Measurements from ENCODE around the gene CARD9.
A peak's percentile ranks its signal among the peaks of the same experiment; 100 is the strongest.

The CARD9 gene

DNA sequence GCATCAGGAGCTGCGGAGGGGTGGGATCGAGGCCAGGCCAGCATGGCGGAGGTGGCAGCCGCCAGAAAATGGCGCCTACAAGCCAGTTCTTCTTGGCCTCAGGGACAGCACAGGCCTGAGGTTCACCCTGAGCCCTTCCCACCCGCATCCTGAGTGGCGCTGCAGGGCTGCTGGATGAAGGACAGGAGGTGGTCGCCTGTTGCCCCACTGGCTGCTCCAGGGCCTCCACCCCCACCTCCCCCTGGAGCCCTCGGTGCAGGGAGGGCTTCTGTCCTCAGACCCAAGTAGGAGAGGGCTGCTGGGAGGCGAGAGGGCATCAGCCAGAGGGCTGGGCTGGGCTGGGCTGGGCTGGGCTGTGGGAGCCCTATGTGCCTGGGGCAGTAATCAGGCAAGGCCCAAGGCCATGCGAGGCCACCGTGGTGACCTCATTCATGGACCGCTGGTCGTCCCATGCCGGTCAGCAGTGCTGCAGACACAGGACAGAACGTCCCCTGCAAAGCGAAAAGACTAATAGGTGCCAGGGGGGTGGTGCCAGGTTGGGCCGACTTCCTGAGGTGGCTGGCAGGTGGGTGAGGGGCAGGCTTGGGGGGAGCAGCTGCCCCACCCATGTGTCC lies 32.3 kb downstream of the CARD9 start:
- Histone ChIP-seq H2BK120ac (ENCODE audit: low read depth, low read length) (peak overlapping the region; percentile 94), H3K36me3 (replicated peaks in 1 of 2; ENCODE audit: control insufficient read depth in 2 of 2, insufficient read depth in 2 of 2, low read length in 2 of 2) (peaks cover 30 to 66% of the 10 kb centered on the region in 2 donors), H3K9ac (ENCODE audit: low read depth, low read length, poor library complexity) (peak overlapping the region; percentile 78), H2BK12ac (ENCODE audit: low read length) (no peak overlapping the region), H3K27ac (replicated peaks; ENCODE audit: low read length) (no peak overlapping the region), H3K4ac (ENCODE audit: low read length) (no peak overlapping the region), H3K14ac (ENCODE audit: low read length) (no peak overlapping the region), H3K27me3 (ENCODE audit: control insufficient read depth in 3 of 3, insufficient read depth in 3 of 3, low read depth in 1 of 3, low read length in 3 of 3) (no peaks in the 10 kb centered on the region), H2BK15ac (ENCODE audit: low read length) (no peak overlapping the region), H3K23ac (ENCODE audit: low read depth, low read length, poor library complexity) (peak overlapping the region; percentile 43), H3K4me2 (ENCODE audit: insufficient read depth, low read length, poor library complexity, severe bottlenecking) (no peak overlapping the region), H2AFZ (ENCODE audit: low read length) (no peak overlapping the region), H3K4me3 (ENCODE audit: low read length in 2 of 2) (no peak overlapping the region), H3K18ac (ENCODE audit: low read length) (peak overlapping the region; percentile 38), H4K91ac (ENCODE audit: low read depth, low read length, poor library complexity) (peak overlapping the region; percentile 53), H3K9me3 (replicated peaks in 1 of 2; ENCODE audit: control insufficient read depth in 2 of 2, insufficient read depth in 1 of 2, low read depth in 1 of 2, low read length in 2 of 2) (no peaks in the 10 kb centered on the region), H3K79me1 (ENCODE audit: low read depth, low read length) (peaks cover 12% of the 10 kb centered on the region), H3K4me1 (ENCODE audit: control insufficient read depth in 2 of 2, insufficient read depth in 1 of 2, low read depth in 1 of 2, low read length in 2 of 2) (peaks cover 8 to 21% of the 10 kb centered on the region in 2 donors), H2BK5ac (ENCODE audit: low read length) (peak overlapping the region; percentile 53), H2AK5ac (ENCODE audit: low read depth, low read length) (peak overlapping the region; percentile 79), H4K8ac (ENCODE audit: low read depth, low read length) (no peak overlapping the region)
- no peak for DNase-seq (ENCODE audit: low spot score)
- no CpG with 5 or more reads among the region's 18 CpGs for WGBS, 2 donors (ENCODE audit: extremely low coverage in 2 of 2, insufficient read length in 2 of 2, insufficient replicate concordance in 1 of 2)

DNA sequence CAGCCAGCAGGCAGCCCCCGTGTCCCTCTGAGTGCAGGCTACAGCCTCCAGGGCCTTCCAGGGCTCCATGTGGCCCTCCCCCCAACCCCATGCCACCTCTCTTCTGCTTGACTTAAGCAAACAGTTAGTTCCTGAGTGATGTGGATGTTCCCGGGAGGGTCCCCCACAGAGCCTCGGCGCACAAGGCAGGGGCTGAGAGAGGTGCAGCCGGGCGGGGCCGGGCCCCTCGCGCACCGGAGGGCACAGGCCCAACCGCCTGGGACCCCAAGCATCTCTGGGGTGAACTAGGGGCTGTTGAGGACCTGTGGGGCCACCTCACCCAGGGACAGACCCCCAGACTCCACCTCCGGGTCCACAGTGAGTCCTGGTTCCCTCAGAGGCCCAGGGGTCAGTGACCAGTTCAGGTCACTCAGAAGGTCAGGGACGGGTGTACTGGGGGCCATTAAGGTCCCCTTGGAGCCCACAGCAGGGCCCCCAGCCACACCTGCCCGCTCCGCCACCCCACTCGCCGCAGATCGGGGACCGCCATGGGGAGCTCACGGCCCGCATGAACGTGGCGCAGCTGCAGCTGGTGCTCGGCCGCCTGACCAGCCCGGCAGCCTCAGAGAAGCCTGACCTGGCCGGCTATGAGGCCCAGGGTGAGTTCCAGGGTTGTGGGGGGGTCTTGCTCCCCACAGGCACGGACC lies 33.0 kb downstream of the CARD9 start:
- H3K4me1 ChIP-seq (ENCODE audit: control insufficient read depth in 2 of 2, insufficient read depth in 1 of 2, low read depth in 1 of 2, low read length in 2 of 2): peaks cover 2 to 16% of the 10 kb centered on the region in 2 donors
- peak overlapping the region; percentile 10 for H2BK12ac ChIP-seq (ENCODE audit: low read length)
- no peak overlapping the region for H3K18ac ChIP-seq (ENCODE audit: low read length)
- H3K9me3 ChIP-seq (replicated peaks in 1 of 2; ENCODE audit: control insufficient read depth in 2 of 2, insufficient read depth in 1 of 2, low read depth in 1 of 2, low read length in 2 of 2): no peaks in the 10 kb centered on the region
- H3K36me3 ChIP-seq (replicated peaks in 1 of 2; ENCODE audit: control insufficient read depth in 2 of 2, insufficient read depth in 2 of 2, low read length in 2 of 2): peaks cover 30 to 72% of the 10 kb centered on the region in 2 donors
- no peak overlapping the region for H2AFZ ChIP-seq (ENCODE audit: low read length)
- peak overlapping the region; percentile 47 for H2BK120ac ChIP-seq (ENCODE audit: low read depth, low read length)
- no peak overlapping the region for H3K4ac ChIP-seq (ENCODE audit: low read length)
- DNase-seq (ENCODE audit: low spot score): no peak
- H2BK15ac ChIP-seq (ENCODE audit: low read length): no peak overlapping the region
- peak overlapping the region; percentile 3 for H4K8ac ChIP-seq (ENCODE audit: low read depth, low read length)
- no peak overlapping the region for H4K91ac ChIP-seq (ENCODE audit: low read depth, low read length, poor library complexity)
- H3K4me2 ChIP-seq (ENCODE audit: insufficient read depth, low read length, poor library complexity, severe bottlenecking): no peak overlapping the region
- H3K14ac ChIP-seq (ENCODE audit: low read length): peak overlapping the region; percentile 97
- H3K79me1 ChIP-seq (ENCODE audit: low read depth, low read length): peaks cover 12% of the 10 kb centered on the region
- H3K27me3 ChIP-seq (ENCODE audit: control insufficient read depth in 3 of 3, insufficient read depth in 3 of 3, low read depth in 1 of 3, low read length in 3 of 3): no peaks in the 10 kb centered on the region
- no peak overlapping the region for H3K4me3 ChIP-seq (ENCODE audit: low read length in 2 of 2)
- peak overlapping the region; percentile 53 for H2BK5ac ChIP-seq (ENCODE audit: low read length)
- peak overlapping the region; percentile 43 for H3K23ac ChIP-seq (ENCODE audit: low read depth, low read length, poor library complexity)
- no CpG with 5 or more reads among the region's 28 CpGs for WGBS, 2 donors (ENCODE audit: extremely low coverage in 2 of 2, insufficient read length in 2 of 2, insufficient replicate concordance in 1 of 2)
- peak overlapping the region; percentile 75 for H2AK5ac ChIP-seq (ENCODE audit: low read depth, low read length)
- no peak overlapping the region for H3K9ac ChIP-seq (ENCODE audit: low read depth, low read length, poor library complexity)
- no peak overlapping the region for H3K27ac ChIP-seq (replicated peaks; ENCODE audit: low read length)

DNA sequence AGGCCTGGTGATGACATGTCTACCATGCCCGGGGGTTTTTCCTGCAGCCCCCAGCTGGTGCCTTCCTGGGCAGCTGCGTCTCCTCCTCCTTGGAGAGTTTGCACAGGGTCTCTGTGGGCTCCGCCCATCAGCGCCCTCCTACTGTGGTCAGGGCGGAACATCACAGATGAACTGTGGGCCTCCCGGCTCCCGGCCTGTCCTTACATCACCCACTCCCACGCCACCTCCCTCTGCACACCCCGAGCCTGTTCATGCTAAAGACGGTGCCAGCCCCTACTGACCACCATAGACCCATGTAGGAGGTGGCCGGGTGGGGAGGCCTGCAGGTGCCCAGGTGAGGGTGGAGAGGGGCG lies 33.5 kb downstream of the CARD9 start:
- no peaks in the 10 kb centered on the region for H3K9me3 ChIP-seq (replicated peaks in 1 of 2; ENCODE audit: control insufficient read depth in 2 of 2, insufficient read depth in 1 of 2, low read depth in 1 of 2, low read length in 2 of 2)
- WGBS, 2 donors (ENCODE audit: extremely low coverage in 2 of 2, insufficient read length in 2 of 2, insufficient replicate concordance in 1 of 2): no CpG with 5 or more reads among the region's 12 CpGs
- no peak overlapping the region for H3K4me2 ChIP-seq (ENCODE audit: insufficient read depth, low read length, poor library complexity, severe bottlenecking)
- H3K79me1 ChIP-seq (ENCODE audit: low read depth, low read length): peaks cover 14% of the 10 kb centered on the region
- H2BK15ac ChIP-seq (ENCODE audit: low read length): no peak overlapping the region
- H2AFZ ChIP-seq (ENCODE audit: low read length): no peak overlapping the region
- H3K4me1 ChIP-seq (ENCODE audit: control insufficient read depth in 2 of 2, insufficient read depth in 1 of 2, low read depth in 1 of 2, low read length in 2 of 2): peaks cover 0 to 16% of the 10 kb centered on the region in 2 donors
- H2AK5ac ChIP-seq (ENCODE audit: low read depth, low read length): peak overlapping the region; percentile 75
- H3K18ac ChIP-seq (ENCODE audit: low read length): peak overlapping the region; percentile 28
- no peak overlapping the region for H3K4ac ChIP-seq (ENCODE audit: low read length)
- H3K4me3 ChIP-seq (ENCODE audit: low read length in 2 of 2): no peak overlapping the region
- no peak for DNase-seq (ENCODE audit: low spot score)
- no peaks in the 10 kb centered on the region for H3K27me3 ChIP-seq (ENCODE audit: control insufficient read depth in 3 of 3, insufficient read depth in 3 of 3, low read depth in 1 of 3, low read length in 3 of 3)
- peak overlapping the region; percentile 53 for H2BK5ac ChIP-seq (ENCODE audit: low read length)
- H3K14ac ChIP-seq (ENCODE audit: low read length): peak overlapping the region; percentile 97
- H4K91ac ChIP-seq (ENCODE audit: low read depth, low read length, poor library complexity): no peak overlapping the region
- no peak overlapping the region for H3K27ac ChIP-seq (replicated peaks; ENCODE audit: low read length)
- no peak overlapping the region for H4K8ac ChIP-seq (ENCODE audit: low read depth, low read length)
- H2BK12ac ChIP-seq (ENCODE audit: low read length): peak overlapping the region; percentile 10
- peak overlapping the region; percentile 43 for H3K23ac ChIP-seq (ENCODE audit: low read depth, low read length, poor library complexity)
- H3K36me3 ChIP-seq (replicated peaks in 1 of 2; ENCODE audit: control insufficient read depth in 2 of 2, insufficient read depth in 2 of 2, low read length in 2 of 2): peaks cover 30 to 75% of the 10 kb centered on the region in 2 donors
- H2BK120ac ChIP-seq (ENCODE audit: low read depth, low read length): peak overlapping the region; percentile 31
- H3K9ac ChIP-seq (ENCODE audit: low read depth, low read length, poor library complexity): peak overlapping the region; percentile 21

DNA sequence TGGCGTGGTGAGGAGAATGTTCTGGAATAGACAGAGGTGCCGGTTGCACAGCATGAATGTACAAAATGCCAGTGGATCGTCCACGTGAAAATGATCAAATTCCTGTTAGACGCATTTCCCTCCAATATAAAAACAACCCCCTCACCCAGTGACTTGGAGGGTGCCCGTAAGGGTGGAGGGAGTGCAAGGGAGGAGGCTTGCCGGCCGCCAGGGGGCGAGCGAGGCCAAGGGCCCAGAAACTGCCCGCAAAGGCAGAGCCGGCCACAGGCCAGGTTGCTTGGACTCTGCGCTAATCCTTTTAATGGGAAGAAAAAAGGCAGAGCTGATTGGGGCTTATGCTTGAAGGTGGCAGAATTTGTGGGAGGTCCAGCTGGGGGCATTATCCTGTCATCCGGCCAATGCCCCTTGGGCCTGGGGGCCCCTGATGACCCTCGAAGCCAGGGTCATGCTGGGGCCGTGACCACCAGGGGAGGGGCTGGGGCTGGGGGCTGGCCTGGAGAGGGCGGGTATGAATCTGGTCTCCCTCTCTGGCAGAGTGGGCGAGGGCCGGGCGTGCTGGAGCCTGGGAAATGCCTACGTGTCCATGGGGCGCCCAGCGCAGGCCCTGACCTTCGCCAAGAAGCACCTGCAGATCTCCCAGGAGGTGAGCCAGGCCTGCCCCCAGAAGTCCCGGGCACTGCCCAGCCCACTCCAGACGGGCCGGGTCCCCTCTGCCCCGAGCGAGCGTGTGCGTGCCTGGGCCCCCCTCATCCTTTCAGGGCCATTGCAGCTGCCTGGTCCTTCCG lies 34.1 kb downstream of the CARD9 start:
- peak overlapping the region; percentile 28 for H3K18ac ChIP-seq (ENCODE audit: low read length)
- DNase-seq (ENCODE audit: low spot score): peak; percentile 68
- peak overlapping the region; percentile 10 for H2BK12ac ChIP-seq (ENCODE audit: low read length)
- H3K4me1 ChIP-seq (ENCODE audit: control insufficient read depth in 2 of 2, insufficient read depth in 1 of 2, low read depth in 1 of 2, low read length in 2 of 2): peaks cover 0 to 16% of the 10 kb centered on the region in 2 donors
- no CpG with 5 or more reads among the region's 32 CpGs for WGBS, 2 donors (ENCODE audit: extremely low coverage in 2 of 2, insufficient read length in 2 of 2, insufficient replicate concordance in 1 of 2)
- H3K9ac ChIP-seq (ENCODE audit: low read depth, low read length, poor library complexity): peak overlapping the region; percentile 44
- H3K4me2 ChIP-seq (ENCODE audit: insufficient read depth, low read length, poor library complexity, severe bottlenecking): no peak overlapping the region
- peaks cover 34 to 78% of the 10 kb centered on the region in 2 donors for H3K36me3 ChIP-seq (replicated peaks in 1 of 2; ENCODE audit: control insufficient read depth in 2 of 2, insufficient read depth in 2 of 2, low read length in 2 of 2)
- H3K4ac ChIP-seq (ENCODE audit: low read length): no peak overlapping the region
- peak overlapping the region; percentile 31 for H2BK120ac ChIP-seq (ENCODE audit: low read depth, low read length)
- H2BK15ac ChIP-seq (ENCODE audit: low read length): no peak overlapping the region
- H3K9me3 ChIP-seq (replicated peaks in 1 of 2; ENCODE audit: control insufficient read depth in 2 of 2, insufficient read depth in 1 of 2, low read depth in 1 of 2, low read length in 2 of 2): no peaks in the 10 kb centered on the region
- no peak overlapping the region for H4K8ac ChIP-seq (ENCODE audit: low read depth, low read length)
- peaks cover 20% of the 10 kb centered on the region for H3K79me1 ChIP-seq (ENCODE audit: low read depth, low read length)
- H2BK5ac ChIP-seq (ENCODE audit: low read length): peak overlapping the region; percentile 53
- no peak overlapping the region for H3K4me3 ChIP-seq (ENCODE audit: low read length in 2 of 2)
- no peak overlapping the region for H2AFZ ChIP-seq (ENCODE audit: low read length)
- peak overlapping the region; percentile 51 for H3K27ac ChIP-seq (replicated peaks; ENCODE audit: low read length)
- H2AK5ac ChIP-seq (ENCODE audit: low read depth, low read length): peak overlapping the region; percentile 75
- no peaks in the 10 kb centered on the region for H3K27me3 ChIP-seq (ENCODE audit: control insufficient read depth in 3 of 3, insufficient read depth in 3 of 3, low read depth in 1 of 3, low read length in 3 of 3)
- no peak overlapping the region for H4K91ac ChIP-seq (ENCODE audit: low read depth, low read length, poor library complexity)
- H3K14ac ChIP-seq (ENCODE audit: low read length): no peak overlapping the region
- no peak overlapping the region for H3K23ac ChIP-seq (ENCODE audit: low read depth, low read length, poor library complexity)
